ENCODE measurements around the gene RGS8.

GRCh38 chr1:182658055-182658454 is 26.3 kb downstream of the RGS8 start:
- TF ChIP-seq CTCF (IDR thresholded peaks at IDR 0.05): no peak
- TF ChIP-seq ELF1 (IDR thresholded peaks at IDR 0.05): no peak
- no peak for TF ChIP-seq GATA2 (CRISPR knock-in tag; IDR thresholded peaks at IDR 0.05)
- TF ChIP-seq TAF1 (IDR thresholded peaks at IDR 0.05; ENCODE audit: borderline replicate concordance, low read depth, low read length): no peak
- TF ChIP-seq RXRA (IDR thresholded peaks at IDR 0.05; ENCODE audit: borderline replicate concordance, low read depth): no peak

Data from SK-N-SH (cell line).